Neural progenitor cell (in vitro differentiated cells): ENCODE measurements around the gene PTX4. TPM values are rescaled to one million over a fixed set of nuclear protein-coding genes. Genes with fewer than 3 reads are reported as not detected.

Source experiments
- DNase-seq: peaks from one replicate; pipeline ENCODE4 v3.0.0-alpha.2; 2016; ENCODE audit warnings: low spot score
- H2AFZ ChIP-seq: fragments of 200-600 bp; sonication (generic); replicated peaks from 2 replicates; pipeline ENCODE4 v1.6.1; 2016; ENCODE audit warnings: antibody characterized with exemption
- H3F3A ChIP-seq: fragments of 200-600 bp; sonication (generic); 2 replicates; pipeline ENCODE4 v1.6.1; 2016; ENCODE audit warnings: antibody characterized with exemption, low read depth
- H3K27ac ChIP-seq: fragments of 200-600 bp; sonication (generic); 2 replicates; pipeline ENCODE4 v1.5.1; 2016; ENCODE audit warnings: mild to moderate bottlenecking
- H3K27me3 ChIP-seq: fragments of 200-600 bp; sonication (generic); 2 replicates; pipeline ENCODE4 v1.6.1; 2016; ENCODE audit warnings: mild to moderate bottlenecking, moderate library complexity
- H3K36me3 ChIP-seq: fragments of 200-600 bp; sonication (generic); 2 replicates; pipeline ENCODE4 v1.5.1; 2016
- H3K4me1 ChIP-seq: fragments of 200-600 bp; sonication (generic); 2 replicates; pipeline ENCODE4 v1.6.1; 2016; ENCODE audit warnings: mixed run types
- H3K4me2 ChIP-seq: fragments of 200-600 bp; sonication (generic); 2 replicates; pipeline ENCODE4 v1.6.1; 2016
- H3K4me3 ChIP-seq: fragments of 200-600 bp; sonication (generic); 2 replicates; pipeline ENCODE4 v1.5.1; 2016
- H3K79me2 ChIP-seq: fragments of 200-600 bp; sonication (generic); 2 replicates; pipeline ENCODE4 v1.6.1; 2016; ENCODE audit warnings: low read depth
- H3K9ac ChIP-seq: fragments of 200-600 bp; sonication (generic); 2 replicates; pipeline ENCODE4 v1.6.1; 2016
- H3K9me3 ChIP-seq: fragments of 200-600 bp; sonication (generic); 2 replicates; pipeline ENCODE4 v1.5.1; 2016; ENCODE audit warnings: low read depth
- H4K20me1 ChIP-seq: fragments of 200-600 bp; sonication (generic); 2 replicates; pipeline ENCODE4 v1.6.1; 2016; ENCODE audit warnings: low read depth
- H3K27ac Mint-ChIP-seq: 3 replicates; pipeline ENCODE4 v1.8.0; 2021; ENCODE audit warnings: mixed read lengths
- H3K27me3 Mint-ChIP-seq: 2 replicates; pipeline ENCODE4 v1.8.0; 2022; ENCODE audit warnings: low read depth, mild to moderate bottlenecking, inconsistent platforms, moderate library complexity, mixed read lengths; ENCODE audit not compliant: insufficient read depth
- H3K36me3 Mint-ChIP-seq: 3 replicates; pipeline ENCODE4 v1.8.0; 2021; ENCODE audit warnings: mixed read lengths
- H3K4me1 Mint-ChIP-seq: 3 replicates; pipeline ENCODE4 v1.8.0; 2021; ENCODE audit warnings: mixed read lengths
- H3K4me3 Mint-ChIP-seq: 3 replicates; pipeline ENCODE4 v1.8.0; 2021; ENCODE audit warnings: mild to moderate bottlenecking, moderate library complexity, mixed read lengths
- H3K9me3 Mint-ChIP-seq: 3 replicates; pipeline ENCODE4 v1.8.0; 2020; ENCODE audit warnings: mixed read lengths
- CTCF ChIP-seq: fragments of 200-600 bp; sonication (generic); IDR thresholded peaks from 2 replicates; pipeline ENCODE4 v1.5.1; 2017; ENCODE audit warnings: antibody characterized with exemption, mild to moderate bottlenecking
- EZH2 ChIP-seq: fragments of 200-600 bp; sonication (generic); IDR thresholded peaks from 2 replicates; pipeline ENCODE4 v1.6.1; 2017; ENCODE audit warnings: antibody characterized with exemption, mild to moderate bottlenecking, moderate library complexity
- EZH2phosphoT487 ChIP-seq: fragments of 200-600 bp; sonication (generic); IDR thresholded peaks from 2 replicates; pipeline ENCODE4 v1.6.1; 2017; ENCODE audit warnings: antibody characterized with exemption
- total RNA-seq: library from RNA; depleted of rRNA; stranded (reverse); fragments of >200 nt; gene quantifications from 2 replicates; pipeline ENCODE4 v1.2.3, GENCODE V29; 2015; ENCODE audit warnings: low replicate concordance

PTX4 gene
- total RNA-seq, 1 donor from 2014 or later: not detected

GRCh38 chr16:1497014-1497598 lies 8.4 kb upstream of the PTX4 start:
- no peaks in the 10 kb centered on the region for H3K27me3 Mint-ChIP-seq
- H3F3A ChIP-seq: peaks cover 11% of the 10 kb centered on the region

GRCh38 chr16:1496464-1496863 lies 7.7 kb upstream of the PTX4 start:
- H3K27me3 Mint-ChIP-seq: no peaks in the 10 kb centered on the region
- Histone ChIP-seq H3K9me3 (no peaks in the 10 kb centered on the region), H4K20me1 (peaks cover 12% of the 10 kb centered on the region), H3K4me1 (peaks cover 10% of the 10 kb centered on the region), H3K4me2 (no peak overlapping the region), H3K27me3 (no peaks in the 10 kb centered on the region), H3K4me3 (no peak overlapping the region), H3K9ac (no peak overlapping the region), H3F3A (peaks cover 11% of the 10 kb centered on the region), H2AFZ (no peak overlapping the region), H3K36me3 (no peaks in the 10 kb centered on the region), H3K27ac (no peak overlapping the region), H3K79me2 (peaks cover 23% of the 10 kb centered on the region)
- H3K4me1 Mint-ChIP-seq: peaks cover 7% of the 10 kb centered on the region
- DNase-seq: no peak
- no peaks in the 10 kb centered on the region for H3K9me3 Mint-ChIP-seq
- no peak overlapping the region for H3K27ac Mint-ChIP-seq
- no peak overlapping the region for H3K4me3 Mint-ChIP-seq
- peaks cover 2% of the 10 kb centered on the region for H3K36me3 Mint-ChIP-seq
- TF ChIP-seq EZH2phosphoT487 (no peak), EZH2 (no peak), CTCF (no peak)

More at GRCh38 chr16:1497014-1497598, 8.4 kb upstream of the PTX4 start:
- peaks cover 2% of the 10 kb centered on the region for H3K36me3 Mint-ChIP-seq
- no peak overlapping the region for H3K27ac Mint-ChIP-seq
- H2AFZ ChIP-seq: no peak overlapping the region
- H3K9ac ChIP-seq: no peak overlapping the region
- H3K27me3 ChIP-seq: no peaks in the 10 kb centered on the region
- no peak overlapping the region for H3K4me2 ChIP-seq
- H3K9me3 Mint-ChIP-seq: no peaks in the 10 kb centered on the region
- H3K36me3 ChIP-seq: no peaks in the 10 kb centered on the region
- peaks cover 10% of the 10 kb centered on the region for H3K4me1 ChIP-seq
- H3K4me3 ChIP-seq: no peak overlapping the region
- H3K79me2 ChIP-seq: peaks cover 23% of the 10 kb centered on the region
- no peaks in the 10 kb centered on the region for H3K9me3 ChIP-seq
- H3K4me1 Mint-ChIP-seq: peaks cover 7% of the 10 kb centered on the region
- H3K27ac ChIP-seq: no peak overlapping the region
- DNase-seq: no peak
- no peak for TF ChIP-seq EZH2phosphoT487
- H4K20me1 ChIP-seq: peaks cover 12% of the 10 kb centered on the region
- no peak overlapping the region for H3K4me3 Mint-ChIP-seq

DNA sequence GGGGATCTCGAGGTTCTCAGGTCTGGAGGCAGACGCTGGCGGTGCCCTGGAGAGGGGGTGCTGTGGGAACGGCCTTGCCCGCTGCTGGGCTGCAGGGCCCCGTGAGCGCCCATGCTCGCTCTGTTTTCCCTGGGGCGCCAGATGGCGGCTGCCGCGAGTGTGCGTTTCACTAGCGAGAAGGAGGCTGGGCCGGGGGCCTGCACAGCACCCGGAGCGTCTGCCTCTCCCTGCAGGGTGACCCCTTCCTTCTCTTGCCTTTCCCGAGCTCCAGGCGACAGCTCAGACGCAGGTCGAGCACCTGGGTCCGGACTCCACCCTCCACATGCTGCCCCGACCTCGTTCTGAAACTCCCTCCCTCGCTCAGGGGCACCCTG lies 7.1 kb upstream of the PTX4 start:
- peaks cover 10% of the 10 kb centered on the region for H3K4me1 ChIP-seq

More for the DNA sequence above, 7.1 kb upstream of the PTX4 start:
- H3K79me2 ChIP-seq: peaks cover 23% of the 10 kb centered on the region
- no peak for DNase-seq
- Mint-ChIP-seq H3K27ac (no peak overlapping the region), H3K4me1 (peaks cover 7% of the 10 kb centered on the region), H3K9me3 (no peaks in the 10 kb centered on the region), H3K36me3 (peaks cover 2% of the 10 kb centered on the region), H3K27me3 (no peaks in the 10 kb centered on the region), H3K4me3 (peak overlapping the region; percentile 46)
- H3K27ac ChIP-seq: no peak overlapping the region
- TF ChIP-seq EZH2 (no peak), EZH2phosphoT487 (no peak), CTCF (no peak)
- no peak overlapping the region for H3K4me2 ChIP-seq
- peaks cover 11% of the 10 kb centered on the region for H3F3A ChIP-seq
- no peaks in the 10 kb centered on the region for H3K9me3 ChIP-seq
- H3K9ac ChIP-seq: no peak overlapping the region
- H3K36me3 ChIP-seq: no peaks in the 10 kb centered on the region
- peaks cover 12% of the 10 kb centered on the region for H4K20me1 ChIP-seq
- no peaks in the 10 kb centered on the region for H3K27me3 ChIP-seq
- no peak overlapping the region for H3K4me3 ChIP-seq
- H2AFZ ChIP-seq: no peak overlapping the region
